NCI-H187 treated with DMSO at 0.1 percent for 48 hours (cell line): Measurements from ENCODE around the gene NUDC.
"Not testable (repeated sequence)": the region's sequence is repeated elsewhere in the genome, so short reads cannot be mapped to it uniquely, and the experiment has no call there.

Experiments
- DNase-seq: peaks from one replicate; lab custom pipeline; 2025; lab: John Stamatoyannopoulos, UW

NUDC gene

DNA sequence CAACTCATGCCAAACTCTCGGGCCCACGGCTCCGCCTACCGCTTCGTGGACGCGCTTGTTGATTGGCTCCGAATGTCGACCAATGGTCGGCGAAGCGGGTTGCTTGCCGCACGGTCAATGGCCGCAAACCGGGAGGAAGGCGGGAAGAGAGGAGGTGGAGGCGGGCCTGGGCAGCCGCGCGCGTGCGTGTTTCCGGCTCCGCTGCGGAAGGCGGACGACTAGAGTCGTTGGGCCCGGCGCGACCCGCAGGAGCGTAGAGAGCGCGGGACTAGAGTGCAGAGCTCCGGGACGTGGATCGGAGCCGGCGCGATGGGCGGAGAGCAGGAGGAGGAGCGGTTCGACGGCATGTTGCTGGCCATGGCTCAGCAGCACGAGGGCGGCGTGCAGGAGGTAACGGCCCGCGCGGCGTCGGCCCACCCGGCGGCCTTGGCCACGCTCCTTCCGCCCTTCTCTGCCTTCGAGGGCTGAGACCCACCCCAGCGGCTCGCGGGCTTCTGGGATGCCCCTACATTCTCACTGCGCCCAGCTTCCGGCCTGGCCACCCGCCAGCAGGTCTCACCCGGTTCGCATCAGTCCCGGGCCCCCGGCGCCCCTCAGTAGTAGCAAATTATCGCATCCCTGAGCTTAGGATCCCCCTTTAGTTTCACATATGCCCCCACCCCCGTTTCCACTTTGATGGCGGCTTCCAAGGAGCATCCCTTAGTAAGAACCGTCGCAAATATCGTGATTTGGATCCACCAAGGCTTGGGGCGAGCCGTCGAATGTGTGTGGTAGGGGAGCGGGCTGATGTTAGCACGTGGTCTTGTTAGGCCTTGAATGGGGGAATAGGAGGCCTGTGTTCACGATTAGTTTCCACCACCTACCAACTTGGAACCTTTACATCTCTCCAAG, at the start of gene NUDC:
TSS of gene NUDC (plus strand) at position 204 of the 891 bp plus-strand sequence. CDS start at position 310, 106 bp downstream.
- DNase-seq, result peak; percentile 79

DNA sequence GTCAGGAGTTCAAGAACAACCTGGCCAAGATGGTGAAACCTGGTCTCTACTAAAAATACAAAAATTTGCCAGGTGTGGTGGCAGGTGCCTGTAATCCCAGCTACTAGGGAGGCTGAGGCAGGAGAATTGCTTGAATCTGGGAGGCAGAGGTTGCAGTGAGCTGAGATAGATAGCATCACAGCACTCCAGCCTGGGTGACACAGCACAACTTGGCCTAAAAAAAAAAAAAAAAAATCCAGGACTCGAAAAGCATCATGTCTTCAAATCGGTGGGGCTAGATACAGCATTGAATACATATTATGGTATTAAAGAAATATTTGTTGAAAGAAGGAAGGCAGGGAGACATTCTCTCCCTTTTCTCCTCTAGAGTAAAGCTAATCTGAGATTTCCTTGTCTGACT, 48.4 kb upstream of the NUDC start:
- not testable (repeated sequence) for DNase-seq

DNA sequence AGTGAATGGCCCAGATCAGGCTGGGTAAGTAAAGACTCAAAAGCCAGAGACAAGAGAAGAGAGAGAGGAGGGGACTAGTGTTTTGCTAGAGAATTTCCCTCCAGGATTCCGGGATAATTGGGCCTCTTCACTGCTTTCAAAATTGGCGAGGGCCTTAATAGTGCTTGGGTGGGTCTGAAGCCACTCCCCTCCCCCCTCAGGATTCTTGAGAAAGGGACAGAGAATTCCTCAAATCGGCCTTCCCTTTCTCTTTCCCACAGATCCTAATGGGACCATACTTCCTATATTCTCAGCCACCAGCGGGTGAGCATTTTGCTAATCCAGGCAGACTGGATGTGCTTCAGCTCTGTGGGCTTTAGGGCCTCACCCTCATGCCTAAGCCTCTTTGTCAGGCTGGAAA, 46.6 kb upstream of the NUDC start:
- DNase-seq, result no peak

DNA sequence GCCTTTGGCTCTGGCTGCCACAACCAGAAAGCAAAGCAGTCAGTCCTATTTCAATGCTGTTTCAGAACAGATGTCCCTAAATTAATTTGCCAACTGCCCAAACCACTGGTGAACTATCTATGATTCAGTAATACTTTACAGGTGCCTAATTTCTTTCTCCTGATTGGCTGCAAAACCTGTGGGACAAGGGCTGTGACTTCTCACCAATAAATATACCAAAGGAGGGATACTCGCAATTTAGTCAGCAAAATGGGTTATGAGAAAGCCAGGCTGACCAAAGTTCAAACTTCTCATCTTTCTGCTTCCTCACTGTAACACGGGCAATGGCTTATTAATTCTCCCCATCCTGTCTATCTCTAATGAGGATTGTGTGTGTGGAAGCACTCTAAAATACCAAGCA, 44.2 kb upstream of the NUDC start:
- no peak for DNase-seq

DNA sequence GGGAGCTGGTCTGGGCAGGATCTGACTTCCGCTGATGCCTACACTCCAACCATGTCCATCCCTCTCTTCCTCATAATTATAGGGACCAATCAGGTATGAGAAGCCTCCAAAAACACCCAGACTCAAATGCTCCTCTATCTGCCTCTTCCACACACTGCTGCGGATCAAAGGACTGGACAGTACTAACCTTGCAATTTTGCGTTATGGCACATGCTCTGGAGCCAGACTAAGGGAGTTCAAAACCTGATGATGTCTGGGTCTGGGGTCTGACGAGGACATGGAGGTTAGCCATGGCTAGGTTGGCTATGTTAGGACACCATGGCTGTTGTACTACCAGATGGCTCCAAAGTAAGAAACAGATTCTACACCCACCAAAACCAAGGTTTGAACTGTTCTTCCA, 41.8 kb upstream of the NUDC start:
- no peak for DNase-seq

DNA sequence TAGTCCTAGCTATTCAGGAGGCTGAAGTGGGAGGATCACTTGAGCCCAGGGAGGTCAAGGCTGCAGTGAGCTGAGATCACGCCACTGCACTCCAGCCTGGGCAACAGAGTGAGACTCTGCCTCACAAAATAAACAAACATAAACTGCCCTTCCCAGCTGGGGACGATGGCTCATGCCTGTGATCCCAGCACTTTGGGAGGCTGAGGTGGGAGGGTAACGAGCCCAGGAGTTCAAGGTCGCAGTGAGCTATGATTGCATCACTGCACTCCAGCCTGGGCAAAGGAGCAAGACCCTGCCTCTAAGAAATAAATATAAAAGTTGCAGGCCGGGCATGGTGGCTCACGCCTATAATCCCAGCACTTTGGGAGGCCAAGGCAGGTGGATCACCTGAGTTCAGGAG, 39.9 kb upstream of the NUDC start:
- DNase-seq, result not testable (repeated sequence)

DNA sequence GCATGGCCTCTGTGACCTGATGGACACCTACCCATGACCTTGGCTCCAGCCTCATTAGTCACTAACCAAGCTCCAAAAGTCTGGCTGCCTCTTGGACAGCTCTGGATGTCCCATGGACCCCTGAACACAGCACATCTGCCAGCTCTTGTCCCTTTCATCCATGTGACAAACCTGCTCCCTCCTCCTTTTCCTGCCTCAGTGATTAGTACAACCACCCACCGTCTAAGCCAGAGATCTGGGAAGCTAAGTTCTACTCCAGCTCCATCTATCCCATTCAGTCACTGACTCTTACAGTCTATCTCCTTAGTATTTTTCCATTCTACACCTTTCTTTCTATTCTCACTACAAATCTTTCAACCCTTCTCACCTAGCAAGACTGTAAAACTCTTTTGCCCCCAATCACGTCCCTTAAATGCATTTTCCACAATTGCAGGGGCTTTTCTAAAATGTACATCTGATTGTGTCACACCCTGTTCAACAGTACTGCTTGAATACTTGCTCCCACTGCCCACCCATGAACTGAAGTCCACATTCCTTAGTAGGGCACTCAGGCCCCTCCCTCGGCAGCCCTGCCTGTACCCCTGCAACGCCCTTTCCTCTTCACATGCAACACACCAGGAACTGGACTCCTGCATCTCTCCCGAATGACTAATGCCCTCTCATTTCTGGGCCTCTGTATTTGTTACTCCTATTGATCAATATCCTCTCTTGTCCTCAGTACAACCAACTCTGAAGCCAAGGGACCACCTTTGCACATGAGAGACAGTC, 38.7 kb upstream of the NUDC start:
- no peak for DNase-seq

DNA sequence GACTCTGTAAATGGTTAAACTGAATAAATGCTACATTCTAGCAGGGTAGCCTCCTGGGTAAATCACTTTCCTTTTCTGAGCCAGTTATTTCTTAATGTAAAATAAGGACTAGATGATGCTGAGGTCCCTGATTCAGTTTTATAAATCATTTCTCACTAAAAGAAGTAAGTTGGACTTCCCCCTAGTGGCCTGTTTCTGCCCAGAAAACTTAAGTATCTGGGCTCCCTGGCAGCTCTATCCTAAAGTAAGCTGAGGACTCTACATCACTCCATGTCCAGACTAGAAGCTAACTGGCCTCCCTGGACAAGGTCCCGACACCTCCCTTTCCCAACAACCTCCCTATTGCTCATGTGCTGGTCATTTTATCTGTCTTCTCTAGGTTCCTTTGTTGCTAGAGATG, 34.4 kb upstream of the NUDC start:
- DNase-seq, result no peak

DNA sequence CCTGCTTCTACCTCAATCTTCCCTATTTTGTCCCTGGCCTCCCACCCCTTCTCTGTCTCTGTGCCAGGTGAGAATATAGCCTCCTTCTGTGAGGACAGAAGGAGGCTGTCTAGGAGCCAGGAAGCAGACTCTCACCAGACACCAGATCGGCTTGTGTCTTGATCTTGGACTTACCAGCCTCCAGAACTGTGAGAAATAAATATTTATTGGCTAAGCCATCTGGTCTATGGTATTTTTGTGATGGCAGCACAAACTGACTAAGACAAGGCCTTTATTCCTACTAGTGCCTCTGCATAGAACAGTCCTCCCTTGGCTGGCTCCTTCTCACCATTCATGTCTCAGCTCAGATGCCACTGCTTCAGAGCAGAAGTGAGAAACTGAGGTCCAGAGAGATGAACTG, 33.3 kb upstream of the NUDC start:
- no peak for DNase-seq

DNA sequence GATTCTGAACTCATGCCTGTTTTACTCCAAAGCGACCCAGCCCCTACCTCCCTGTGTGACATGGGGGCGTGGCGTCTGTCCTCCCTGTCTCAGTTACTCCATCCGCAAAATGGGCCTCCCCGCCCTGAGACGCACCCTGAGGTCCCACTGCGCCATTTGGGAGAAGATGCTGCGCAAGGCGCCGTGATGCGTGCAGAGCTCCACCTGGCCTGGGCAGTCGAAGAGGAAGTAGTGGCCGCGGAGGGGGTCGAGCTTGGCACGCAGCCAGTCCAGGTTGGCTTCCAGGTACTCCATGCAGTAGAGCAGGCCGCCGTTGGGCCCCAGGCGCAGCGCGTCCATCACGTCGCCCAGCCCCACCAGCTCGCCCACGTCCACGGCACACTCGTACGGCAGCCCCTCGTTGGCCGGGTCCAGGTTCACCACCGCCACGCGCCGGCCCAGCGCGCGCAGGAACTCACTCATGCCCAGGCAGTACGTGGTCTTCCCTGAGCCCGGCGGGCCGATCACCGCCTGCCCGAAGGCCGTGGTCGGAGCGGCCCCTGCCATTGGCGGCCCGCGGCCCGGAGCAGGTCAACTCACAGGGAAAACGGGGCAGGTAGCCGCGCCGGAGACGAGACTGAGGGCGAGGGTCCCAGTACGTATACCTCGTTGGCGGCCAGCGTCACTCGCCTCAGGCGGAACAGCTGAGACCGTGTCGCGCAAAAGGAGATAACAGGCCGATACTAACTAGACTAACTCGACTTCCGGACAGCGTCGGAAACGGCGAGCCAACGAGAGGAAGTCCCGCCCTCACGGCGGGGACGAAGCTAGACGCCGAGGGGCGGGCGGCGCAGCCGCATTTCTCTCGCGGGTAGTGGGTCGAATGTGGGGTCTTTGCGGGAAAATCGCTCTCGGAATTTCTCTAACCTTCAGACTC, 31.7 kb upstream of the NUDC start, which contains the start of gene GPN2:
TSS of gene GPN2 (minus strand) at position 733 of the 916 bp plus-strand sequence. CDS start at position 546, 187 bp downstream.
- DNase-seq, result no peak

DNA sequence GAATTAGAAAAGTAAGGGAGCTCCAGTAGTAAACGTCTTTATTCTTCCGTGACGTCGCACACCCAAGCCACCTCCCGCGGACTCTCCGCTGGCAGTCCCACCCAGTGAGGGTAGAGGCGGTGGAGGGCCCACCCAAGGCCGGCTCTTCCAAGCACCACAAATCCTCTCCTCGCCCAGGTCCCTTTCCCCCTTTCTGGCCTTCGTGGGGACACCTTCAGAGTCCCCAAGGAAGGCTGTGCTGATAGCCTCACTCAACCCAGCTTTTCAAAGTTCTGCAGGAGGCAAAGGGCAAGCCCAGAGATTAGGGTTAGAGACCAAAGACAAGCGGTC, 31.1 kb upstream of the NUDC start:
- DNase-seq, result no peak

DNA sequence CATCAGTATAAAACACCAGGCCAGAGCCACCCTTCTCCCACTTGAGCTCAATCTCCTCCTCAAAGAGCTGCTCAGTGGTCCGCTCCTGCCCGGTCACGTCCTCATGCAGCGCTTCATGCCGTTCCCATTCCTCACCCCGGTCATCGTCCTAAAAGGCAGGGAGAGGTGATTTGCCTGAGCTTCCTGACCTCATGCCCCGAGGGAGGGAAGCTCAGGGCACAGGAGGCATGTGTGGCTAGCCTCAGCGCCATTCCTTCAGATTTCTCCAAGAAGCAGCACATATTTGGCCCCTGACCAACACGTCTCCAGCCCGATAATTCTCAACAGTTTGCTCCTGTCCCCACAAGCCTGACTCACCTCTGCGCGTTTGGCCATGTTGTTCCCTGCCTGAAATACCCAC, 27.3 kb upstream of the NUDC start:
- DNase-seq, result no peak

DNA sequence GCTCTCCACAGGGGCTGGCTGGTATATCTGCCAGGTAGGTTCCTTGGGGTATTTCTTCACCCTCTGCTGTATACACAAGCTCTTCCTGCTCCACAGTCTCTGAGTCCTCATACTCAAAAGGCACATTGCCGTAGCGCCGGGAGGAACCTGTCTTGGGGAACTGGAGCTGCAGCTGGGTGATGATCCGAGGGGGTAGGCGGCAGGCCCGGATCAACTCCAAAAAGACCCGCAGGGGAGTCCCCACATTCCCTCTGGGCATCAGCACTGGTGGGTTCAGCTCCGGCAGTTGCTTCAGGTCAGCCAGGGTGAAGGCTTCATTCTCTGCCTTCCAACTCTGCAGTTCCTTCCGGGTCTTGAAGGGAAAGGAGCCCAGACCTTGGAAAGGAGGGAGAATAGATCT, 24.2 kb upstream of the NUDC start:
- no peak for DNase-seq

DNA sequence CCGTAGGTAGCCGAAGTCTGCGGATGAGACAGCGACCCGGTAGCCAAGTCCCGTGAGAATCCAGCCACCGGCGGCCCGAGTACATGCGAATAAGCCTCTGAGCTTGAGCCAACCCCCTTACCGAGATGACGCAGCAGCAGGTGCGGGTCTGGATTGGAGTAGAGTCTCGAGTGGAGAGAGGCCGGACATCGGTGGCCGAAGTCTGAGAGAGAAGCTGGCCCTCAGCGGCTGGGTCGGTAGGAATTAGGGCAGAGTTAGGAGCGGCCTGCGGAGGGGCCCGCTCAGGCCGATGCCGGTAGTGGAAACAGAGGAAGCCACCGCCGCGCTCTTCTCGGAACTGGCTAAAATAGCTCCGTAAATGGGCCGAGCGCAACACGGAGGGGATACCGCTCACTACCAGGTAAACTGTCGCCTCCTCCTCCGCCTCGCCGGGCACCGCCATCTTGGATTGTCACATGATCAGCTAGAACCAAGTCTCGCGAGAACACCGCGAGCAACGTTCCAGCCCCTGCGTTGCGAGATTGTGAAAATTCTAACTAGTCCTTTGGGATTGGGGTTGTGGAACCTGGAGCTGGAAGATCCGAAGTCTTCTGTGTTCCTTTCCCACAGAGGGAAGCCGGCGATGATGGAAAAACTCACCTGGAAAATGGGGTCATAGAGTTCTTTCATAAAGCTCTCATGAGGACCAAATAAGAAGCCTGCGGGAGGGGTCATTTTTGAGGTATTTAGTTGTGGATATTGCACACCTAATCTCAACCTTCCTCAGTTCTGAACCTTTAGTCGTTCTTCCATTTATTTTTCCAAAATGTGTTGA, 21.3 kb upstream of the NUDC start, which contains the start of gene GPATCH3:
TSS of gene GPATCH3 (minus strand) at position 467 of the 814 bp plus-strand sequence. CDS start at position 442, 25 bp downstream.
- DNase-seq, result peak; percentile 71

DNA sequence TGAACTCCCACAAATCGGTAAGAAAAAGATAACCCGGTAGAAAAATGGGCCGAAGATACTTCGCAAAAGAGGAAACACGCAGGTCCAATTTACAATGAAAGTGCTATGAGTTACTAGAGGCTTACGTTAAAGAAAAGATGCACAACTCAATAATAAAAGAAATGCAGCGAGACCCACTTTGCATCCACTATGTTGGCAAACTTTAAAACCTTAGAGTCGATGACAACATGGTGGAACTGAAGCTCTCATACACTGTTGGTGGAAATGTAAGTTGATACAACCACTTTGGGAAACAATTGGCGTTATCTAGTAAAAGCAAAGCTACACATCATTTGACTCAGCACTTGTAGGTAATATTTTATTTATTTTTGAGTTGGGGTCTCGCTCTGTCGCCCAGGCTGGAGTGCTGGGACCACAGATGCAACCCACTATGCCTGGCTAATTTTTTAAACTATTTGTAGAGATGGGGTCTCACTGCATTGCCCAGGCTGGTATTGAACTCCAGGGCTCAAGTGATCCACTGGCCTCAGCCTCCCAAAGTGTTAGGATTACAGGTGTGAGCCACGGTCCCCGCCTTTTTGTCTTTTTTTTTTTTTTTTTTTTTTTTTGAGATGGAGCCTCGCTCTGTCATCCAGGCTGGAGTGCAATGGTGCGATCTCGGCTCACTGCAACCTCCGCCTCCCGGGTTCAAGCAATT, 20.6 kb upstream of the NUDC start:
- DNase-seq, result no peak

DNA sequence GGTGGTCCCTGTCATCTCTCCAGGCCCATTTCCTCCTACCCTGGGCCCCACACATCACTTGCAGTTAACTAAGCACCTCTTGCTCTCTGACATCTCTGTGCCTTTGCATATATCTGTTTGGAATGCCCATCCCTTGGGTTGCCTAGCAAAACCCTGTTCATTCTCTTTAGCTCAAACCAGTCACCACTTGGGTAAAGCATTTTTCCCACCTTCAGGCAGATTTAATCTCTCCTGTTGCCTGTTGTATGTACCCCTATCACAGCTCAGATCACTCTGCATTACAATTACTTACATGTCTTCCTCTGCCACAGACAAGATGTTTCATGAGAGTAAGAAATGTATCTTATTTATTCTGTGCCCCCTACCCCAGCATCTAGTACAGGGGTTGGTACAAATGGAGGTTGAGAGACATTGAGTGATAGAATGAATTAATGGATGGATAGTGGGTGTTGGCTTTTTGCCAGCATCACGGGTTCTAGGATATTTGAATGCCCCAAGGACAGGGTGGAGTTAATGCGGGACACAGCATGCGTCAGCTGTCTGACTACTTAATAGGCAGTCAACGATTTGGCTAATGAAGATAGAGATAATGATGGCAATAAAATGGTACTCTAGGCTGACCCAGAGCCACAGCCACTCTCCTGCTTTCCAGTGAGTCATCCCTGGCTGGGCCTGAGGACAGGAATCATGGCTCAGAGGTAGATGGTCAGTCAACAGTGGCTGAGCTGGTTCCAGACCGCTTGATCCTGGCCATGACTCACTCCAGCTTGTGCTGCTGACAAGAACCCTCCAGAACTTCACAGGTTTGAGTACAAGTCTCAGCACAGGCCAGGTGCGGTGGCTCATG, 14.2 kb upstream of the NUDC start:
- DNase-seq, result no peak

DNA sequence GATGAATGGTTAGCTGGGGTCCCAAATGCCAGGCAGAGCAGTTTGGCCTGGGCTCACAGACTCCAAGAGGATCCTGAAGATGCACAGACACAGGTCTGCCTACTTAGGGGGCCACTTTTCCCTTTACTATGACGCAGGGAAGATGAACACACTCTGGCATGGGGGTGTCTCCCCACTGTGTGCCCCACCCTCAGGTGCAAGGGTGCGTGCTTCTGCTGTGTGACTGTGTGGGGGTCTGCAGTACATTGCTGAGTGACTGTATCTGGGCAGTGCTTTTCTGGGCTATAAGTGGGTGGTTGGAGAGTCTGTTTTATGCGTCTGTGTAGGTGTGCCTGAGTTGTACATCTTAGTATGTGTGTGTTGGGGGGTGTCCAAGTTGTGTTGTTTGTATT, 11.6 kb upstream of the NUDC start:
- DNase-seq, result no peak

DNA sequence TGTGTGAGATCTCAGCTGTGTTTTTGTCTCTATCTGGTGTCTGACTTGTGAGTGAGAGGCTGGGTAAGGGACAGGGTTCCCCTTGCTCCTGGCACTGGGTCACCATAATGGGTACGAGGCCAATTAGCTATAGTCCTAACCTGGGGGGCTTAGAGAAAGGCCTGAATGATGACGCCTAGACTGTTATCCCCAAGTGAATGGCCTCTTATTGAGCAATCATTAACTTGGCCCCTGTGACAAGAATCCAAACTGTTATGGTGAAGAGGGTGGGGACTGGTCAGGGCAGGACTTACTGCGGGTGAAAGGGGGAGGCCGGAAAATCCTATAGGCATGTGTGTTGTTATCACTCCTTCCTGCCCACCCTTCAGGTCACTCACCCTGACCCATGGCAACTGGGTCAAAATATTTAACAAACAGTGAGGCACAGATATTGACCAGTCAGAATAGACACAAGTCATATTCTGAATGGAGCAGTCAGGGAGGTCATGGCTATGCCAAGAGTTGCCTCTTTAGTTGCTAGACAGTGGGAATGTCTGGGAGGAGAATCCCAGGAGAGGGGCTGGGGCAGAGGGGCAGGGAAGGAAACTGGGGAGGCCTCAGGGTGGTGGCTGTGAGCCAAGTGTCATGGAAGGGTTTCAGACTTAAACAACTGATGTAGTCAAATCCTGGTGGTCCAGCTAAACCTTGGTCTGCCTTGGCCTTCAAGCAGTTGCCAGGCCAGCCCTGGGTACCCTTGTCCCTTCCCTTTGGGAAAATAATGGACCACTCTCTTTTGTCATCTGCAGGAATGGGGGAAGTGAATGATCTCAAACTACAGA, 11.0 kb upstream of the NUDC start:
- no peak for DNase-seq
